HG03442 (cell line): ENCODE results near the gene TMEM245.
A peak's percentile ranks its signal among the peaks of the same experiment; 100 is the strongest.

Source experiments
- ATAC-seq: cut with Tn5 transposase; IDR thresholded peaks from one replicate; pipeline ENCODE4 v1.9.1; 2021; ENCODE audit warnings: mild to moderate bottlenecking, moderate library complexity; ENCODE audit not compliant: unreplicated experiment

Gene TMEM245

DNA sequence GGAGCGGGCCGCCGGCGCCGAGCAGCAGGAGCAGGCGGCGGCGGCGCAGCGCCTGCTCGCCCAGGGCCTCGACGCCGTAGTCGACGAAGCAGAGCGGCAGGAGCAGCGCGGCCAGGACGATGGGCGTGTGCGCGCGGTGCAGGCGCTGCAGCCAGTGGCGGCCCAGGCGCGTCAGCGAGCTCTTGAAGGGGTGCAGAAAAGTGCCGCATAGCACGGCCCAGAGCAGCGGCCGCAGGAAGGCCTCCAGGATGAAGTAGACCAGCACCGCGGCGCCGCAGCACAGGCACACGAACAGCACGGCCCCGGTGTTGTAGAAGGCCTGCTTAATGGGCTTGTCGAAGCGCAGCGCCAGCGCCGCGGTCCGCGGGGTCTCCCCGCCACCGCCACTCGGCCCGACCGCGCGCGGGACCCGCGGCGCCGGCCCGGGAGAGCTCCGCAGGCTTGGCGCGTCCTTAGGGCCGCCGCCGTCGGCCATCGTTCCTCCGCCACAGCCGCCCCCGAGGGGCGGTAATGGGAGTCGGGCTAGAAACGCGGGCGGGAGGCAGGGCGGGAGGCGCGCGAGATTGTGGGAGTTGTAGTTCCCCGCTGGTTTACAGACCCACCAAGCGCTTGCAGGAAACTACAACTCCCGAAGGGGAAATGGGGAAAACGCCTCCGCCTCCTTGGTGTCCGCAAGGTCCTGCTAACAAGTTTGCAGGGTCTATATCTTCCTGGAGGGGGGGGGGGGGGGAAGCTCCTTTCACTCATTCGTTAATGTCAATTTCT lies at the start of gene TMEM245:
TMEM245 (minus strand) TSS at position 509 of the 765 bp plus-strand sequence; CDS start at position 475, 34 bp downstream.
- peak; percentile 88 for ATAC-seq

GRCh38 chr9:109168170-109168569 lies 48.4 kb upstream of the TMEM245 start:
- ATAC-seq = no peak

DNA sequence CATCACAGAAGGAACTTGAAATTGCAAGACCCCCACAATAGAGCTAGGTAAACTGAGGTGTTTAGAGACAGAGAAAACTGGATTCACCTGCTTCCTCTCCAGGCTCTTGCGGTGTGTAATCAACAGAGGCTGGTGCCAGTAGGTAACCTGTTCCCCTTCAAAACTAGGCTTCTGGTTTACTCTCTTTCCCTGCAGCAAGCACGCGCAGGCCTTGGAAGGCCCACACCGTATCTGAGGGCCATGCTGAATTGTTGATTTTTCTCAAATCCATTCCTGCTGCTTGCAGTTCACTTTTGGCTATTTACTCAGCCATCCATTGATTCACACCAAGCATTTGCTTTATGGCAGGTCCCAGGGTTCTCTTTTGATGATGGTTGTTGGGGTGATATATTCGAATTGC lies 48.0 kb upstream of the TMEM245 start:
- no peak for ATAC-seq

GRCh38 chr9:109166771-109167601 lies 47.2 kb upstream of the TMEM245 start, which contains the start of gene FRRS1L:
Gene FRRS1L (minus strand): TSS chr9:109167249. CDS start chr9:109167138, 111 bp downstream.
- no peak for ATAC-seq

DNA sequence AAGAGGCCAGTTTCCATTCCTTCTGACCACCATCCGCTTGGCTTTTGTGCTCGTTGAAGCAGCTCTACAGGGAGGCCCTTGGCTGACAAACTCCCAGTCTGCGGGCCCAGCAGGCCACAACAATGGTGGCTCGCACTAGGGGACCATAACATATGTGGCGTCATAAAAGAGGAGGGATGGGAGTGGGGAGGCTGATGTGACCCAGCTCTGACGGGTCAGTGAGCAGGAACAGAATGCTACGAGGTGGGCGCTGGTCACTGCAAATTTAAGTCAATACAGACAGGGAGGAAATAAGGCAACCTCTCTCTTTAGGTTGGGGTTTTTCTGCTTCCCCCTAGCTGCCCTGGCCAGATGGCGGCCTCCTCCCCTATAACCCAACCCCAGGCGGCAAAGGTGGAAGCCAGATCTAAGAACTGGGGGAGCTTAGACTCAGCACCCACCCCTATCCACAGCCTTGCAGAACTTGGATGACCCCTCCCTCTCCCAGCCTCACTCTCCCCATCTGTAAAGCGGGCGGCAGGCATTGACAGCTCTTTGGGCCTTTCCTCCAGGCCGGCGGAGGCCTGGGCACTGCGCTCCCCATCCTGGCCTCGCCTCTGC lies 46.5 kb upstream of the TMEM245 start:
- no peak for ATAC-seq

DNA sequence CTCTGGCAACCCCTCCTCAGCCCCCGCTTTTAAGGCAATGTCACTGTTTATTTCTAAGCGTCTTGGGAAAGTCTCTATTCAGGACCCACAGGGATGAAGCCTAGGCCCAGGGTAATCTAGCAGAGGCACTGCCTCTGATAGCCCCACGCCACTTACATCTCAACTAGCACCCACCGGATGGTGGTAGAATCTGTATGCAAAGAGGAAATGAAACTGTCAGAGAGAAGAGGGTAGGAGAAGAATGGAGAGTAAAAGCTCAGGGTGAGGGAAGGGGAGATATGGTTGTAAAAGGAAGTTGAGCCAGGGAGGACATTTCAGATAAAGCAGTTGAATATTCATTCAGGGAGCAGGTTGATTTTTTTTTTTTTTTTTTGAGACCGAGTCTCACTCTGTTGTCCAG lies 44.3 kb upstream of the TMEM245 start:
- peak; percentile 61 for ATAC-seq

GRCh38 chr9:109163194-109163593 lies 43.4 kb upstream of the TMEM245 start:
- no peak for ATAC-seq

DNA sequence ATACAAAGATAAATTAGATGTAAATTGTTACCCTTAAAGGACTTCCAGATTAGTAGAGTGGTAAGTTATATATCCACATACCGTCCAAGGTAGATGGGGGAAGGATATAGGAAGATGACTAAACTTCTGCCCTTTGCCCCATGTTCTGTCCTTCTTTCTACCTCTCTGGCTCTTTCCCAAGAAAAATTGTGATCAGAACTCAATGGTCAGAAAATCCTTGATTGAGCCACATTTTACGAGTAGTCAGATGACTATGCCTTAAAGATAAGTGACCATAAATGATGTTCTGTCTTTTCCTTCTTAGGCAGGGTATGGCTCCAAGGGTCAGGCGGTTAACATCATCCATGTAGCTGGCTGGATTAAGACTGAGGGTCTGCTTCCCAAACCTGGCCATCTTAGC lies 42.9 kb upstream of the TMEM245 start:
- ATAC-seq = no peak

GRCh38 chr9:109161471-109161870 lies 41.7 kb upstream of the TMEM245 start:
- ATAC-seq = no peak

DNA sequence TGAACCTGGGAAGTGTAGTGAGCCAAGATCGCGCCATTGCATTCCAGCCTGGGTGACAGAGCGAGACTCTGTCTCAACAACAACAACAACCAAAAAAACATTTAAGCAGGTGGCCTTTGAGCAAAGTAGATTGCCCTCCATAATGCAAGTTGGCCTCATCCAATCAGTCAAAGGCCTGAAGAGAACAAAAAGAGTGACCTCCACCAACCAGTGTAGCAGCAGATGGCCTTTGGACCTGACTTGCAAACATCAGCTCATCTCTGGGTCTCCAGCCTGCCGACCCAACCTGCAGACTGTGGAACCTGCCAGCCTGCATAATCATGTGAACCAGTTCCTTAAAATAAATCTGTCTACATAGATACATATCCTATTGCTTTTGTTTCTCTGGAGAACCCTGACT lies 39.8 kb upstream of the TMEM245 start:
- no peak for ATAC-seq

- ATAC-seq = no peak
These were observed 38.9 kb upstream of the TMEM245 start for GRCh38 chr9:109158651-109159050.

DNA sequence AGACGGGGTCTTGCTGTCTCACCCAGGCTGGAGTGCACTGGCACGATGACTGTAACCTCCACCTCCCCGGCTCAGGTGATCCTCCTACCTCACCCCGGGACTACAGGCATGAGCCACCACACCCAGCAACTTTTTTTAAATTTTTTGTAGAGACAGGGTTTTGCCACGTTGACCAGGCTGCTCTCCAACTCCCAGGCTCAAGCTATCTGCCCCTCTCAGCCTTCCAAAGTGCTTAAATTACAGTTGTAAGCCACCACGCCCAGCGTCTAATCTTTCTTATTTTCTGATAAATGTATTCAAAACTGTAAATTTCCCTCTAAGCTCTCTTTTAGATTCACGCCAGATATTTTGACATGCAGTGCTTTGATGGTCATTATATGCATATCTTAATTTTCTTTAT lies 37.0 kb upstream of the TMEM245 start:
- no peak for ATAC-seq

DNA sequence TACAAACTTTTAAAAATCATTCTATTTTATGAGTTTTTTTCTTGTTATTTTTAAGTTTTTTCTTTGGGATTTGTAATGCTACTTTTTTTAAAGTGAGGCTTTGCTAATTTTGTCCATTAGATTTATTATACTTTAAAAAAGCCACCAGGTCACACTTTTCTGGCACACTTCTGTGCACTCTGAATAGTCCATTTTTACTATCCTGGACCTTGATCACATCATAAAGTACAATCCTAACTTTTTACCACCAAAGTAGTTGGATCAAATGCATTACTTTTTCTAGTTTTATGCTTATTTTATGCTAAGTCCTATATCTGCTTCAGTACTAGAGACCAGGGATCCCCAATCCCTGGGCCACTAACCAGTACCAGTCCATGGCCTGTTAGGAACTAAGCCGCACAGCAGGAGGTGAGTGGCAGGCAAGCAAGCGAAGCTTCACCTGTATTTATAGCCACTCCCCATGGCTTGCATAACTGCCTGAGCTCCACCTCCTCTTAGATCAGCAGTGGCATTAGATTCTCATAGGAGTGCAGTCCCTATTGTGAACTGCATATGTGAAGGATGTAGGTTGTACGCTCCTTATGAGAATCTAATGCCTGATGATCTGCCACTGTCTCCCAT lies 31.3 kb upstream of the TMEM245 start:
- ATAC-seq = no peak

DNA sequence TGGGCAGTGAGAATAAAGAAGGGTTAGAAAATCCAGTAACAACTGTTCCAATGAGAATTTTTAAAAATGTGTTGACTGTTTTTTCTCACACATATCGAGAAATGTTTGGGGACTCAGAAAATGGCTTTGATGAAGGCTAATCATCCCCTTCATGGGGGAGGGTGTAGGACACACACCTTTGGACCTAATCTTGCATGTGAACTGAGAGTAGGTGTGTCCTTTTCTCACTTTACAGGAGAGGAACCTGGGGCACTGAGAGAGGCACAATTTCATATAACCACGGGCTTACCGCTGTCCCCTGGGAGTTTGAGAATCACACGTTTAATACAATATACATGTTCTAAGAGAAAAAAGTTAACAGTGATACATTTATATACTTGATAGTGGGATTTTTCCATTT lies 30.0 kb upstream of the TMEM245 start:
- ATAC-seq = no peak

GRCh38 chr9:109149089-109149488 lies 29.3 kb upstream of the TMEM245 start:
- no peak for ATAC-seq

- no peak for ATAC-seq
These were observed 25.3 kb upstream of the TMEM245 start for GRCh38 chr9:109145051-109145450.

DNA sequence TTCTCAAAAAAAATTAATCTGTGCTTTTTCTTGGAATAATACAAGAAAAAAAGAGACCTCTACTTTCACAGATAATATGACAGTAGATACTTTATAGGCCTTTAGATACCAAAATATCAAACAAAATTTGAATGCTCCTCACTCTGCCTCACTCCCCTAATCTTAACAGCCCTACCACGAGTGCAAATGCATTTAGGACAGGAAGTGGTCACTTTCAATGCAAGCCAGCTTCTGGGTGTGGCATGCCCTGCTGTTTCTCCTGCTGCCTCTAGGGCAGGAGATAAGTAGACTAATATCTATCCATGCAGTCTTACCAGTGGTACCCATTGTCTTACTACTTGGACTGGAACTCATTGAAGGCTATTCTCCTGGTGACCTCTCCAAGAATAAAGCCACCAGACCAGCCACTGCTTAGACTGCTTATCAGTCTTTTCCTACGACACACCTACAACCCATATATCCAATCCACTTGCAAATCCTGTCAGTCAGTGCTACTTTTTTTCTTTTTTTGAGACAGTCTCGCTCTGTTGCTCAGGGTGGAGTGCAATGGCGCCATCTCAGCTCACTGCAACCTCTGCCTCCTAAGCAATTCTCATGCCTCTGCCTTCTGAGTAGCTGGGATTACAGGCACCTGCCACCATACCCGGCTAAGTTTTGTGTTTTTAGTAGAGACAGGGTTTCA lies 24.3 kb upstream of the TMEM245 start:
- peak; percentile 99 for ATAC-seq

DNA sequence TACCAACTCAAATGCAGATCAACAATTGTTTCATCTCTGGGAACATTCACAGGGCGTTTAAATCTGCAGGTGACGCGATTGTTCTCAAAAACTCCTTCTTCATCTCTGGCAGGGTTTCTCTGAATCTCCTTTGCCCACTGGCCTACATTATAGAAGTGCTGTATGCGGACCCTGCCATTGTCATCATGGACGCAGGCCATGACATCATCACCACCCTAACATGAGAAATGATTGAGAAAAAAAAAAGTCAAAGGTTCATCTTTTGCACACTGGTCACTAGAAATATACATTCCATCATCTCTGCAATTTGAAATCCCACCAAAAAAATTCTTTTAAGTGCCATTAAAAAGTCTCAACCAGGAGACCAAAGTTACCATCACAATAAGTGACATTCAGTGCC lies 21.6 kb upstream of the TMEM245 start:
- ATAC-seq = no peak

GRCh38 chr9:109139851-109140250 lies 20.1 kb upstream of the TMEM245 start:
- ATAC-seq = no peak

DNA sequence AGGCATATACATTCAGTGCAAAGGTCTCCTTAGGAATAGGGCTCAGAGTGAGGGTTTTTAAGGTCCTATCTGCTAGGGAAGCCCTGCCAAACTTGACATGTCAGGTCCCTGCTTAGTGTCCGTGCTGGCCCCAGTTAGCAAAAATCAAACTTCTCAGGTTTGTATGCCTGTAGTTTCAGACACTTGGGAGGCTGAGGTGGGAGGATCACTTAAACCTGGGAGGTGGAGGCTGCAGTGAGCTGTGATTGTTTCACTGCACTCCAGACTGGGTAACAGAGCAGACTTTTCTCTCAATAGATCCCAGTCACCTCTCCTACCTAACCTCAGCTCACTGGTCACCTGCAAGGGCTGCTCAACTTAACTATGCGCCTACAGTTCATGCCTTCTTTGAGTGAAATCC lies 18.7 kb upstream of the TMEM245 start:
- no peak for ATAC-seq

GRCh38 chr9:109134167-109134578 lies 14.4 kb upstream of the TMEM245 start:
- ATAC-seq = no peak
